K562 (cell line): Measurements from ENCODE around the gene TSPOAP1. TPM values are rescaled to one million over a fixed set of nuclear protein-coding genes. Genes with fewer than 3 reads are reported as not detected.

Source experiments
- ATAC-seq: fragments of 200-7000 bp; cut with Tn5 transposase; 3 replicates; pipeline ENCODE4 v1.9.1; 2020; ENCODE audit warnings: moderate library complexity
- BruUV-seq: library from RNA; stranded (reverse); fragments of 400-500 nt; replicated peaks from 2 replicates; lab custom pipeline; 2021; lab: Mats Ljungman, UMichigan
- CTCF ChIA-PET: fragments of 300-600 bp; formaldehyde crosslinking; extraction: SDS; loops from one replicate; lab custom pipeline; 2021; ENCODE audit warnings: low intra/inter-chr PET ratio; lab: Yijun Ruan, JAX
- POLR2A ChIA-PET: fragments of 300-600, 350-650 bp; sonication (Branson Sonifier 250); formaldehyde crosslinking; extraction: SDS; loops from one replicate; lab custom pipeline; 2021; ENCODE audit warnings: antibody characterized with exemption, inconsistent platforms; lab: Yijun Ruan, JAX
- DNase-seq, 4 experiments: peaks; one replicate each; pipeline versions ENCODE4 v3.0.0 to v3.0.0-alpha.2; 2011 to 2018; ENCODE audit warnings: low spot score in 3 of 4, mixed read lengths in 3 of 4; ENCODE audit errors: extremely low read depth in 1 of 4
- FAIRE-seq: peaks from 2 replicates; lab custom pipeline; 2011; peaks lifted over from hg19 to GRCh38; lab: Jason Lieb, UNC
- H2AFZ ChIP-seq: 2 replicates; pipeline ENCODE4 v1.6.0; 2011; ENCODE audit warnings: low read depth, low read length, control low read depth, inconsistent platforms
- H3K27ac ChIP-seq: fragments of 200-600 bp; 3 replicates; pipeline ENCODE4 v1.8.0; 2011; ENCODE audit warnings: low read depth, mild to moderate bottlenecking, control low read depth, inconsistent platforms, low read length, moderate library complexity, mixed read lengths; ENCODE audit errors: extremely low read depth
- H3K27me3 ChIP-seq, 2 experiments: fragments of 300-600 bp in 1 of 2; 2 replicates in 1 of 2; 3 replicates in 1 of 2; pipeline versions ENCODE4 v1.6.0 to v1.8.0; 2011; ENCODE audit warnings: inconsistent platforms in 2 of 2, low read length in 2 of 2, mild to moderate bottlenecking in 1 of 2, mixed read lengths in 1 of 2, moderate library complexity in 1 of 2; ENCODE audit not compliant: control insufficient read depth in 2 of 2, insufficient read depth in 2 of 2
- H3K36me3 ChIP-seq: fragments of 300-600 bp; 3 replicates; pipeline ENCODE4 v1.8.0; 2011; ENCODE audit warnings: mild to moderate bottlenecking, low read length, inconsistent platforms; ENCODE audit not compliant: control insufficient read depth, insufficient read depth
- H3K4me1 ChIP-seq, 2 experiments: fragments of 200-600 bp in 1 of 2; replicated peaks in 1 of 2; 2 replicates in 1 of 2; 3 replicates in 1 of 2; pipeline versions ENCODE4 v1.5.1 to v1.8.0; 2011; ENCODE audit warnings: inconsistent platforms in 2 of 2, low read length in 2 of 2, mild to moderate bottlenecking in 1 of 2, mixed read lengths in 1 of 2, moderate library complexity in 1 of 2; ENCODE audit not compliant: control insufficient read depth in 2 of 2, insufficient read depth in 2 of 2
- H3K4me2 ChIP-seq: 2 replicates; pipeline ENCODE4 v1.6.1; 2011; ENCODE audit warnings: low read length, control low read depth, inconsistent platforms, mixed read lengths; ENCODE audit not compliant: insufficient read depth
- H3K4me3 ChIP-seq: fragments of 200-600 bp; sonication (generic), shearing (Covaris generic); 2 replicates; pipeline ENCODE4 v1.5.1; 2016; ENCODE audit warnings: control low read depth, inconsistent platforms
- H3K79me2 ChIP-seq: fragments of 200-600 bp; 3 replicates; pipeline ENCODE4 v1.8.0; 2011; ENCODE audit warnings: low read length, inconsistent platforms; ENCODE audit not compliant: control insufficient read depth, insufficient read depth
- H3K9ac ChIP-seq, 2 experiments: 2 replicates each; pipeline versions ENCODE4 v1.6.0 to v1.6.1; 2011; ENCODE audit warnings: low read depth in 2 of 2, low read length in 2 of 2, control low read depth in 1 of 2, inconsistent platforms in 1 of 2, mild to moderate bottlenecking in 1 of 2, mixed read lengths in 1 of 2; ENCODE audit not compliant: insufficient read depth in 1 of 2
- H3K9me1 ChIP-seq: one replicate; pipeline ENCODE4 v1.6.0; 2011; ENCODE audit warnings: inconsistent platforms, mild to moderate bottlenecking, low read length, moderate library complexity; ENCODE audit not compliant: control insufficient read depth, insufficient read depth
- H3K9me3 ChIP-seq: replicated peaks from 2 replicates; pipeline ENCODE4 v1.5.1; 2011; ENCODE audit warnings: low read depth, low read length, inconsistent platforms; ENCODE audit not compliant: control insufficient read depth, insufficient read depth
- H4K20me1 ChIP-seq: replicated peaks from 2 replicates; pipeline ENCODE4 v1.6.1; 2011; ENCODE audit warnings: low read length, inconsistent platforms, mixed read lengths; ENCODE audit not compliant: control insufficient read depth, insufficient read depth
- BMI1 ChIP-seq: fragments of 150-350 bp; IDR thresholded peaks from 2 replicates; pipeline ENCODE4 v1.6.1; 2014; ENCODE audit warnings: low read length
- COPS2 ChIP-seq: fragments of 450-650 bp; conservative IDR thresholded peaks from 2 replicates; pipeline ENCODE4 v1.6.1; 2016; ENCODE audit warnings: mild to moderate bottlenecking, moderate library complexity
- EP400 ChIP-seq: fragments of 450-650 bp; IDR thresholded peaks from 2 replicates; pipeline ENCODE4 v1.6.1; 2017; ENCODE audit warnings: antibody characterized with exemption, mild to moderate bottlenecking, moderate library complexity
- ETS2 ChIP-seq: IDR thresholded peaks from 2 replicates; pipeline ENCODE4 v1.6.1; 2016; ENCODE audit warnings: borderline replicate concordance, missing genetic modification characterization, mild to moderate bottlenecking, moderate library complexity, missing compliant biosample characterization; ENCODE audit not compliant: poor library complexity, severe bottlenecking
- ILF3 ChIP-seq: fragments of 450-650 bp; IDR thresholded peaks from 2 replicates; pipeline ENCODE4 v1.6.1; 2018; ENCODE audit warnings: antibody characterized with exemption, mild to moderate bottlenecking, moderate library complexity, borderline replicate concordance
- KDM4B ChIP-seq, 2 experiments: fragments of 450-650 bp in 1 of 2; sonication (generic) in 1 of 2; IDR thresholded peaks; 2 replicates each; pipeline ENCODE4 v1.6.1; 2016 to 2017; ENCODE audit warnings: borderline replicate concordance in 2 of 2, antibody characterized with exemption in 1 of 2, low read depth in 1 of 2, mild to moderate bottlenecking in 1 of 2
- RBM39 ChIP-seq: fragments of 200-400 bp; formaldehyde crosslinking; optimal IDR thresholded peaks from 2 replicates; pipeline ENCODE3; 2018; ENCODE audit warnings: low read depth, low read length
- SAP30 ChIP-seq: fragments of 200-600 bp; sonication (generic); IDR thresholded peaks from 2 replicates; pipeline ENCODE4 v1.6.1; 2012; ENCODE audit warnings: borderline replicate concordance, low read depth, mild to moderate bottlenecking, moderate library complexity, low read length, control low read depth, inconsistent platforms; ENCODE audit not compliant: insufficient read depth, poor library complexity, severe bottlenecking
- SIN3B ChIP-seq: fragments of 450-650 bp; IDR thresholded peaks from 2 replicates; pipeline ENCODE4 v1.6.1; 2017; ENCODE audit warnings: low read depth, mild to moderate bottlenecking, moderate library complexity
- SMC3 ChIP-seq: conservative IDR thresholded peaks from 2 replicates; pipeline ENCODE4 v1.6.1; 2011; ENCODE audit warnings: low read depth, low read length, improper control_type of control experiment; ENCODE audit not compliant: insufficient read depth
- WGBS: fragments of 100-300 bp; shearing (Covaris generic); methylation state at CpG from one replicate; pipeline ENCODE4 v1.1.6; 2016; ENCODE audit warnings: low coverage, mixed read lengths; ENCODE audit not compliant: insufficient coverage; ENCODE audit errors: missing lambda C conversion rate; 5-methylcytosine and 5-hydroxymethylcytosine counted together
- in situ Hi-C: fragments of 300-500 bp; cut with MboI; formaldehyde crosslinking; loops from 4 replicates; pipeline ENCODE4 v1.15.0; 2018; ENCODE audit warnings: inconsistent platforms, mixed read lengths
- intact Hi-C: fragments of 100-400 bp; cut with micrococcal nuclease; formaldehyde crosslinking; loops from 2 replicates; pipeline ENCODE4 v1.14.2; 2022
- polyA plus RNA-seq, 8 experiments: library from polyadenylated mRNA; depleted of rRNA in 4 of 8; stranded (reverse) in 5 of 8; unstranded in 3 of 8; fragments of >200 nt; fragmentation: Nextera tagmentation in 2 of 8; fragmentation: Illumina TruSeq in 1 of 8; extraction: Ambion mirVana in 2 of 8; extraction: Trizol in 1 of 8; gene quantifications; 2 replicates each; pipeline versions ENCODE4 v1.2.1 to v1.2.3, GENCODE V29; 2011 to 2014; ENCODE audit warnings: inconsistent platforms in 1 of 8, missing spikeins in 1 of 8
- total RNA-seq, 7 experiments: library from RNA; depleted of rRNA in 6 of 7; stranded (reverse); fragments of >200 nt in 6 of 7; fragmentation: Illumina TruSeq in 2 of 7; extraction: Trizol in 2 of 7; gene quantifications; 2 replicates each; pipeline versions ENCODE4 v1.2.1 to v1.2.3, GENCODE V29; 2011 to 2021; ENCODE audit warnings: low replicate concordance in 1 of 7
- TF ChIP-seq, protein P1 (sequence below): sonication (generic); formaldehyde crosslinking; IDR thresholded peaks from 2 replicates; pipeline ENCODE4 v1.8.0; 2023; ENCODE audit warnings: mild to moderate bottlenecking, missing genetic modification reagents
- TF ChIP-seq, protein P2 (sequence below), 2 experiments: fragments of 150-350 bp in 1 of 2; IDR thresholded peaks; 2 replicates each; pipeline ENCODE4 v1.6.1; 2012 to 2016; ENCODE audit warnings: low read depth in 2 of 2, low read length in 2 of 2, mild to moderate bottlenecking in 1 of 2, moderate library complexity in 1 of 2

The TSPOAP1 gene
- total and polyA plus RNA-seq, 9 of the 15 experiments (the other 6 are each of a cell fraction or from before 2014, with no cell fraction given) = 0.87 to 3.9 (median 1.8) TPM; not detected in 2

- Histone ChIP-seq H3K4me2 (no peak overlapping the region), H3K9me1 (peaks cover 3% of the 10 kb centered on the region), H3K4me1 (peaks cover 10 to 57% of the 10 kb centered on the region in 2 experiments), H4K20me1 (peaks cover 1% of the 10 kb centered on the region; the same call in 1 of the 2 replicates), H3K4me3 (no peak overlapping the region), H3K79me2 (peaks cover 9% of the 10 kb centered on the region; the same call in 2 of the 3 replicates), H3K9ac (no peak overlapping the region; a peak in 1 of 4 replicates), H3K36me3 (no peaks in the 10 kb centered on the region), H3K27ac (no peak overlapping the region), H3K9me3 (no peaks in the 10 kb centered on the region), H2AFZ (no peak overlapping the region), H3K27me3 (no peaks in the 10 kb centered on the region)
- no peak for DNase-seq
- in situ Hi-C loops (no loop called here), intact Hi-C loops (no loop called here)
- CTCF ChIA-PET = no interaction called here
- no peak for FAIRE-seq
- no TSS peak for BruUV-seq
- POLR2A ChIA-PET = interaction anchor here (0.6 to 2.6 kb wide), 5 partner anchors 9 to 308 kb away, joined by 3 to 8 read pairs (median 3); no protein-coding TSS in a partner anchor
- no peak for ATAC-seq
- WGBS = 50% methylated on average over 8 of the region's 8 CpGs
- TF ChIP-seq COPS2 = no peak
- TF ChIP-seq SAP30 = no peak
- no peak for TF ChIP-seq EP400
- TF ChIP-seq SIN3B = no peak
- TF ChIP-seq BMI1 = no peak
- no peak for TF ChIP-seq ILF3
- TF ChIP-seq ETS2 (tag) = no peak
- no peak for TF ChIP-seq SMC3
- TF ChIP-seq, protein P1, sequence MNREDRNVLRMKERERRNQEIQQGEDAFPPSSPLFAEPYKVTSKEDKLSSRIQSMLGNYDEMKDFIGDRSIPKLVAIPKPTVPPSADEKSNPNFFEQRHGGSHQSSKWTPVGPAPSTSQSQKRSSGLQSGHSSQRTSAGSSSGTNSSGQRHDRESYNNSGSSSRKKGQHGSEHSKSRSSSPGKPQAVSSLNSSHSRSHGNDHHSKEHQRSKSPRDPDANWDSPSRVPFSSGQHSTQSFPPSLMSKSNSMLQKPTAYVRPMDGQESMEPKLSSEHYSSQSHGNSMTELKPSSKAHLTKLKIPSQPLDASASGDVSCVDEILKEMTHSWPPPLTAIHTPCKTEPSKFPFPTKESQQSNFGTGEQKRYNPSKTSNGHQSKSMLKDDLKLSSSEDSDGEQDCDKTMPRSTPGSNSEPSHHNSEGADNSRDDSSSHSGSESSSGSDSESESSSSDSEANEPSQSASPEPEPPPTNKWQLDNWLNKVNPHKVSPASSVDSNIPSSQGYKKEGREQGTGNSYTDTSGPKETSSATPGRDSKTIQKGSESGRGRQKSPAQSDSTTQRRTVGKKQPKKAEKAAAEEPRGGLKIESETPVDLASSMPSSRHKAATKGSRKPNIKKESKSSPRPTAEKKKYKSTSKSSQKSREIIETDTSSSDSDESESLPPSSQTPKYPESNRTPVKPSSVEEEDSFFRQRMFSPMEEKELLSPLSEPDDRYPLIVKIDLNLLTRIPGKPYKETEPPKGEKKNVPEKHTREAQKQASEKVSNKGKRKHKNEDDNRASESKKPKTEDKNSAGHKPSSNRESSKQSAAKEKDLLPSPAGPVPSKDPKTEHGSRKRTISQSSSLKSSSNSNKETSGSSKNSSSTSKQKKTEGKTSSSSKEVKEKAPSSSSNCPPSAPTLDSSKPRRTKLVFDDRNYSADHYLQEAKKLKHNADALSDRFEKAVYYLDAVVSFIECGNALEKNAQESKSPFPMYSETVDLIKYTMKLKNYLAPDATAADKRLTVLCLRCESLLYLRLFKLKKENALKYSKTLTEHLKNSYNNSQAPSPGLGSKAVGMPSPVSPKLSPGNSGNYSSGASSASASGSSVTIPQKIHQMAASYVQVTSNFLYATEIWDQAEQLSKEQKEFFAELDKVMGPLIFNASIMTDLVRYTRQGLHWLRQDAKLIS (CRISPR knock-in tag) = no peak
- no peak for TF ChIP-seq RBM39
- TF ChIP-seq KDM4B (IDR thresholded peaks at IDR 0.05; ENCODE audit: borderline replicate concordance in 2 of 2, low read depth in 1 of 2) = no peak
- TF ChIP-seq, protein P2, sequence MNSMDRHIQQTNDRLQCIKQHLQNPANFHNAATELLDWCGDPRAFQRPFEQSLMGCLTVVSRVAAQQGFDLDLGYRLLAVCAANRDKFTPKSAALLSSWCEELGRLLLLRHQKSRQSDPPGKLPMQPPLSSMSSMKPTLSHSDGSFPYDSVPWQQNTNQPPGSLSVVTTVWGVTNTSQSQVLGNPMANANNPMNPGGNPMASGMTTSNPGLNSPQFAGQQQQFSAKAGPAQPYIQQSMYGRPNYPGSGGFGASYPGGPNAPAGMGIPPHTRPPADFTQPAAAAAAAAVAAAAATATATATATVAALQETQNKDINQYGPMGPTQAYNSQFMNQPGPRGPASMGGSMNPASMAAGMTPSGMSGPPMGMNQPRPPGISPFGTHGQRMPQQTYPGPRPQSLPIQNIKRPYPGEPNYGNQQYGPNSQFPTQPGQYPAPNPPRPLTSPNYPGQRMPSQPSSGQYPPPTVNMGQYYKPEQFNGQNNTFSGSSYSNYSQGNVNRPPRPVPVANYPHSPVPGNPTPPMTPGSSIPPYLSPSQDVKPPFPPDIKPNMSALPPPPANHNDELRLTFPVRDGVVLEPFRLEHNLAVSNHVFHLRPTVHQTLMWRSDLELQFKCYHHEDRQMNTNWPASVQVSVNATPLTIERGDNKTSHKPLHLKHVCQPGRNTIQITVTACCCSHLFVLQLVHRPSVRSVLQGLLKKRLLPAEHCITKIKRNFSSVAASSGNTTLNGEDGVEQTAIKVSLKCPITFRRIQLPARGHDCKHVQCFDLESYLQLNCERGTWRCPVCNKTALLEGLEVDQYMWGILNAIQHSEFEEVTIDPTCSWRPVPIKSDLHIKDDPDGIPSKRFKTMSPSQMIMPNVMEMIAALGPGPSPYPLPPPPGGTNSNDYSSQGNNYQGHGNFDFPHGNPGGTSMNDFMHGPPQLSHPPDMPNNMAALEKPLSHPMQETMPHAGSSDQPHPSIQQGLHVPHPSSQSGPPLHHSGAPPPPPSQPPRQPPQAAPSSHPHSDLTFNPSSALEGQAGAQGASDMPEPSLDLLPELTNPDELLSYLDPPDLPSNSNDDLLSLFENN (IDR thresholded peaks at IDR 0.05; ENCODE audit: low read depth in 2 of 2, low read length in 2 of 2) = no peak
These were observed 5.1 kb downstream of the TSPOAP1 start for GRCh38 chr17:58323366-58324055.
